ENCODE results near the gene CRB1. TPM values are rescaled to one million over a fixed set of nuclear protein-coding genes. Genes with fewer than 3 reads are reported as not detected.

Gene CRB1
- total RNA-seq, 3 donors from 2014 or later (not counting 1 experiment from before 2014, with no cell fraction given), result 0.36 to 0.83 TPM; not detected in 1

GRCh38 chr1:197519741-197520334 is 251.8 kb downstream of the CRB1 start:
- no peaks in the 10 kb centered on the region for H3K9me3 ChIP-seq (ENCODE audit: control insufficient read depth, insufficient read depth, low read length)
- no peak overlapping the region for H3K4me3 ChIP-seq (ENCODE audit: low read length)
- H3K27me3 ChIP-seq (ENCODE audit: control insufficient read depth, insufficient read depth, low read length), result no peaks in the 10 kb centered on the region
- intact Hi-C loops (cut with micrococcal nuclease), result loop anchor here (2.0 to 10.0 kb wide), 3 partner anchors 349 to 635 kb away; partner anchors contain the start of gene NEK7
- Mint-ChIP-seq H3K36me3 (no peaks in the 10 kb centered on the region), H3K9me3 (no peaks in the 10 kb centered on the region), H3K4me3 (no peak overlapping the region), H3K27me3 (ENCODE audit: low read depth in 2 of 2) (no peaks in the 10 kb centered on the region), H3K27ac (no peak overlapping the region), H3K4me1 (peaks cover 0 to 5% of the 10 kb centered on the region in 2 donors)
- peak; percentile 52 for TF ChIP-seq CTCF (IDR thresholded peaks at IDR 0.05)
- H3K4me1 ChIP-seq (ENCODE audit: control insufficient read depth, insufficient read depth, low read length), result no peaks in the 10 kb centered on the region
- no peaks in the 10 kb centered on the region for H3K36me3 ChIP-seq (ENCODE audit: control insufficient read depth, insufficient read depth, low read length)
- WGBS (ENCODE audit: insufficient coverage), result 100% methylated on average over 1 of the region's 1 CpG
- DNase-seq (peak in 1 of 2 donors; percentile 37), ATAC-seq (peak in 2 of 3 donors; percentile 42 to 55)
- H3K27ac ChIP-seq (ENCODE audit: low read length), result no peak overlapping the region

- DNase-seq, result peak in 1 of 2 donors; percentile 63
- 40% methylated on average over 1 of the region's 2 CpGs for WGBS (ENCODE audit: insufficient coverage)
- H3K27me3 ChIP-seq (ENCODE audit: control insufficient read depth, insufficient read depth, low read length), result no peaks in the 10 kb centered on the region
Measured at GRCh38 chr1:197521118-197521739, 253.2 kb downstream of the CRB1 start.

DNA sequence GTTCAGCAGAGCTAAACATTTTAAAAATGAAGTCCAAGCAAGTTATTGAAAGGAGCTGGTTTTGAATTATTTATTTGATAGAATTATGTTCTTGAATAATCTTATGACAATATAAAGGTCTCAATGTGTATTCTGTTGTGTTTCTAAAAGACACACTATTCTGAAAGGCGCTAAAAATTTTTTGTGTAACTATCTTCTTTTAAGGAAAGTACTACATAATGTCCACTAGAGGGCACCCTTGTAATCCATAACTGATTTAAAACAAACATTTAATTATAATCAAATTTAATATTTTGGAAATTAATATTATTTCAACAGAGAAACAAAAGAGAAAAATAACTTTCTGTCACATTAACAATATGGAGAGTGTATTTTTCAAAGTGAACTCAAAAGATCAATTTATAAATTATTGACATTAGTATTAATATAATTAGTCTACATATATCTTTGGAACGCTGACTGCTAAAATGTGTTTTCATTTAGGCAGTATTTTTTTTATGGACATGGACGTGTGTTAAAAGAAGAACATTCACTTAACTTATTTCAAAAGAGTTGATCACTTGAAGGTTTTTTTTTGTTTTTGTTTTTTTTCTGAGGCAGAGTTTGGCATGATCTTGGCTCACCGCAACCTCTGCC is 258.8 kb downstream of the CRB1 start:
- Mint-ChIP-seq H3K27ac (no peak overlapping the region), H3K4me3 (no peak overlapping the region), H3K4me1 (no peaks in the 10 kb centered on the region), H3K9me3 (no peaks in the 10 kb centered on the region), H3K27me3 (ENCODE audit: low read depth in 2 of 2) (no peaks in the 10 kb centered on the region), H3K36me3 (no peaks in the 10 kb centered on the region)
- Histone ChIP-seq H3K4me1 (ENCODE audit: control insufficient read depth, insufficient read depth, low read length) (no peaks in the 10 kb centered on the region), H3K4me3 (ENCODE audit: low read length) (no peak overlapping the region), H3K27me3 (ENCODE audit: control insufficient read depth, insufficient read depth, low read length) (no peaks in the 10 kb centered on the region), H3K36me3 (ENCODE audit: control insufficient read depth, insufficient read depth, low read length) (no peaks in the 10 kb centered on the region), H3K27ac (ENCODE audit: low read length) (no peak overlapping the region), H3K9me3 (ENCODE audit: control insufficient read depth, insufficient read depth, low read length) (no peaks in the 10 kb centered on the region)
- ATAC-seq (peak in 1 of 3 donors; percentile 55), DNase-seq (peak in 1 of 2 donors; percentile 64)
- WGBS (ENCODE audit: insufficient coverage), result 70% methylated on average over 2 of the region's 4 CpGs
- intact Hi-C loops (cut with micrococcal nuclease), result loop anchor here (1.0 to 10.0 kb wide), 2 partner anchors 397 to 628 kb away; partner anchors contain the start of gene NEK7
- peak; percentile 96 for TF ChIP-seq CTCF (IDR thresholded peaks at IDR 0.05)

More at GRCh38 chr1:197521118-197521739, 253.2 kb downstream of the CRB1 start:
- intact Hi-C loops (cut with micrococcal nuclease), result loop anchor here (2.0 to 10.0 kb wide), 3 partner anchors 348 to 634 kb away; partner anchors contain the start of gene NEK7
- TF ChIP-seq CTCF (IDR thresholded peaks at IDR 0.05), result peak; percentile 84
- peaks cover 0 to 5% of the 10 kb centered on the region in 2 donors for H3K4me1 Mint-ChIP-seq
- no peak overlapping the region for H3K4me3 Mint-ChIP-seq
- no peaks in the 10 kb centered on the region for H3K9me3 Mint-ChIP-seq
- H3K27ac Mint-ChIP-seq, result no peak overlapping the region
- Histone ChIP-seq H3K4me3 (ENCODE audit: low read length) (no peak overlapping the region), H3K27ac (ENCODE audit: low read length) (no peak overlapping the region), H3K9me3 (ENCODE audit: control insufficient read depth, insufficient read depth, low read length) (no peaks in the 10 kb centered on the region), H3K36me3 (ENCODE audit: control insufficient read depth, insufficient read depth, low read length) (no peaks in the 10 kb centered on the region), H3K4me1 (ENCODE audit: control insufficient read depth, insufficient read depth, low read length) (no peaks in the 10 kb centered on the region)
- H3K27me3 Mint-ChIP-seq (ENCODE audit: low read depth in 2 of 2), result no peaks in the 10 kb centered on the region
- H3K36me3 Mint-ChIP-seq, result no peaks in the 10 kb centered on the region
- ATAC-seq, result peak in 2 of 3 donors; percentile 57 to 64

Other genes with a start within 250 kb of the CRB1 start
- not detected for gene F13B, start 201.0 kb upstream of the CRB1 start, total RNA-seq
- gene ASPM, start 121.6 kb upstream of the CRB1 start, total RNA-seq, result 1 to 10 TPM in 2 of 3 donors, under 1 TPM in 1; 0.73 to 1.9 (median 1.1) TPM
- 1 to 10 TPM; 7.0 to 9.9 (median 8.2) TPM for gene ZBTB41, start 67.0 kb upstream of the CRB1 start, total RNA-seq

All from natural killer cell (primary cell).